CD4-positive, CD25-positive, alpha-beta regulatory T cell (primary cell): ENCODE data around the gene KLHDC7A. TPM values are rescaled to one million over a fixed set of nuclear protein-coding genes. Genes with fewer than 3 reads are reported as not detected.

ENCODE experiments used
- ATAC-seq, 2 donors: fragments of 150-1000 bp; cut with Tn5 transposase; one replicate each; pipeline ENCODE4 v1.10.0; 2021; ENCODE audit warnings: low read depth in 2 of 2, moderate number of reproducible peaks in 2 of 2, moderate library complexity in 1 of 2
- DNase-seq, 3 donors: peaks; one replicate each; pipeline versions ENCODE4 v3.0.0 to v3.0.0-alpha.2; 2012 to 2022; ENCODE audit warnings: mixed read lengths in 1 of 3
- H3K27ac ChIP-seq: one replicate; pipeline ENCODE4 v1.7.0; 2013; ENCODE audit warnings: mild to moderate bottlenecking, low read length; ENCODE audit not compliant: insufficient read depth, poor library complexity, severe bottlenecking
- H3K27me3 ChIP-seq: one replicate; pipeline ENCODE4 v1.7.0; 2013; ENCODE audit warnings: low read length; ENCODE audit not compliant: control insufficient read depth, insufficient read depth
- H3K36me3 ChIP-seq: one replicate; pipeline ENCODE4 v1.7.0; 2013; ENCODE audit warnings: mild to moderate bottlenecking, low read length, moderate library complexity; ENCODE audit not compliant: control insufficient read depth, insufficient read depth
- H3K4me1 ChIP-seq: 2 replicates; pipeline ENCODE4 v1.7.0; 2013; ENCODE audit warnings: mild to moderate bottlenecking, low read length; ENCODE audit not compliant: insufficient read depth, control insufficient read depth, poor library complexity, severe bottlenecking
- H3K4me3 ChIP-seq: one replicate; pipeline ENCODE4 v1.7.0; 2013; ENCODE audit warnings: low read depth, mild to moderate bottlenecking, low read length, moderate library complexity
- H3K9me3 ChIP-seq, 2 experiments: 1 replicate in 1 of 2; 2 replicates in 1 of 2; pipeline ENCODE4 v1.7.0; 2013; ENCODE audit warnings: low read length in 2 of 2, mild to moderate bottlenecking in 1 of 2, moderate library complexity in 1 of 2; ENCODE audit not compliant: control insufficient read depth in 2 of 2
- H3K27ac Mint-ChIP-seq, 3 donors: one replicate each; pipeline ENCODE4 v1.8.0; 2020 to 2022; ENCODE audit warnings: mild to moderate bottlenecking in 3 of 3, mixed read lengths in 3 of 3, moderate library complexity in 2 of 3
- H3K27me3 Mint-ChIP-seq: one replicate; pipeline ENCODE4 v1.8.0; 2022; ENCODE audit warnings: mild to moderate bottlenecking, mixed read lengths
- H3K36me3 Mint-ChIP-seq: one replicate; pipeline ENCODE4 v1.8.0; 2020; ENCODE audit warnings: mixed read lengths
- H3K4me1 Mint-ChIP-seq, 4 donors: one replicate each; pipeline ENCODE4 v1.8.0; 2020 to 2022; ENCODE audit warnings: mixed read lengths in 4 of 4, mild to moderate bottlenecking in 1 of 4
- H3K4me3 Mint-ChIP-seq, 4 donors: one replicate each; pipeline ENCODE4 v1.8.0; 2020 to 2022; ENCODE audit warnings: mild to moderate bottlenecking in 4 of 4, mixed read lengths in 4 of 4, moderate library complexity in 3 of 4
- H3K9me3 Mint-ChIP-seq, 7 donors: one replicate each; pipeline ENCODE4 v1.8.0; 2020 to 2022; ENCODE audit warnings: mixed read lengths in 7 of 7, mild to moderate bottlenecking in 3 of 7, moderate library complexity in 2 of 7
- polyA plus RNA-seq, 4 donors: library from polyadenylated mRNA; unstranded; fragments of 300-500 nt; fragmentation: Illumina TruSeq; gene quantifications; one replicate each; pipeline ENCODE4 v1.2.3, GENCODE V29; 2021
- total RNA-seq: library from RNA; stranded (reverse); gene quantifications from one replicate; pipeline ENCODE4 v1.2.3, GENCODE V29; 2022

The KLHDC7A gene
- total and polyA plus RNA-seq, 5 donors from 2014 or later = not detected

GRCh38 chr1:18513995-18514394 lies 33.3 kb downstream of the KLHDC7A start:
- Mint-ChIP-seq H3K4me3 (no peak overlapping the region), H3K9me3 (peaks cover 0 to 24% (median 6%) of the 10 kb centered on the region in 7 donors), H3K27me3 (no peaks in the 10 kb centered on the region), H3K36me3 (peaks cover 6% of the 10 kb centered on the region), H3K27ac (no peak overlapping the region), H3K4me1 (no peaks in the 10 kb centered on the region)
- DNase-seq (no peak), ATAC-seq (no peak)
- H3K4me3 ChIP-seq = no peak overlapping the region
- H3K4me1 ChIP-seq = no peaks in the 10 kb centered on the region
- no peaks in the 10 kb centered on the region for H3K27me3 ChIP-seq
- no peak overlapping the region for H3K27ac ChIP-seq
- peaks cover 8 to 14% of the 10 kb centered on the region in 2 experiments for H3K9me3 ChIP-seq
- H3K36me3 ChIP-seq = no peaks in the 10 kb centered on the region

DNA sequence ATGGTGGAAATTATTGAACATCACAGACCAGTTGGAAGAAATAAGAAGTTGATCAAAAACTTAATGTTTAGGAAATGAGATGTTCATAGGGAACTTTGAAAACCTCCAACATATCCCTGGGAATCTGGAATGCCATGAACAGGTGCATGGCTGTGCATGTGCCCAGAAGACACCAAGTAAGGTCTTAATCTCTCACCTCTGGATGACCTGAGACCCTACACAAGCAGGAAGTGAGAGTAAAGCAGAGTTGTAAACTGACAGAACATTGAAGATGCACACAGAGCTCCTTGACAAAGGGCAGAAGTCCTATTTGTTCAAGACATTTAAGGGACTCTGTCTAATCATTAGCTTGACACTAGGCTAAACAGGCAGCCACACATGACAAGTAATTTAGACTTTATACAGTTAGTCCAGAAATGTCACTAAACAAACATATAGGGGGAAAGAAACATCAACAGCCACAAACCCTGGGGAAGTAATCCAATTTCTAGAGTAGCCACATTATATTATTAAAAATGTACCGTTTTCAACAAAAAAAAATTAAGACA lies 34.5 kb downstream of the KLHDC7A start:
- no peaks in the 10 kb centered on the region for H3K4me1 ChIP-seq
- no peak overlapping the region for H3K27ac ChIP-seq
- Mint-ChIP-seq H3K27ac (no peak overlapping the region), H3K4me1 (no peaks in the 10 kb centered on the region), H3K4me3 (no peak overlapping the region), H3K9me3 (peaks cover 0 to 24% (median 6%) of the 10 kb centered on the region in 7 donors), H3K27me3 (no peaks in the 10 kb centered on the region), H3K36me3 (peaks cover 6% of the 10 kb centered on the region)
- no peak for ATAC-seq
- no peaks in the 10 kb centered on the region for H3K36me3 ChIP-seq
- no peak for DNase-seq
- peaks cover 2% of the 10 kb centered on the region for H3K27me3 ChIP-seq
- no peak overlapping the region for H3K4me3 ChIP-seq
- peaks cover 8 to 14% of the 10 kb centered on the region in 2 experiments for H3K9me3 ChIP-seq

- no peak for DNase-seq
Measured at GRCh38 chr1:18516473-18516872, 35.7 kb downstream of the KLHDC7A start.

DNA sequence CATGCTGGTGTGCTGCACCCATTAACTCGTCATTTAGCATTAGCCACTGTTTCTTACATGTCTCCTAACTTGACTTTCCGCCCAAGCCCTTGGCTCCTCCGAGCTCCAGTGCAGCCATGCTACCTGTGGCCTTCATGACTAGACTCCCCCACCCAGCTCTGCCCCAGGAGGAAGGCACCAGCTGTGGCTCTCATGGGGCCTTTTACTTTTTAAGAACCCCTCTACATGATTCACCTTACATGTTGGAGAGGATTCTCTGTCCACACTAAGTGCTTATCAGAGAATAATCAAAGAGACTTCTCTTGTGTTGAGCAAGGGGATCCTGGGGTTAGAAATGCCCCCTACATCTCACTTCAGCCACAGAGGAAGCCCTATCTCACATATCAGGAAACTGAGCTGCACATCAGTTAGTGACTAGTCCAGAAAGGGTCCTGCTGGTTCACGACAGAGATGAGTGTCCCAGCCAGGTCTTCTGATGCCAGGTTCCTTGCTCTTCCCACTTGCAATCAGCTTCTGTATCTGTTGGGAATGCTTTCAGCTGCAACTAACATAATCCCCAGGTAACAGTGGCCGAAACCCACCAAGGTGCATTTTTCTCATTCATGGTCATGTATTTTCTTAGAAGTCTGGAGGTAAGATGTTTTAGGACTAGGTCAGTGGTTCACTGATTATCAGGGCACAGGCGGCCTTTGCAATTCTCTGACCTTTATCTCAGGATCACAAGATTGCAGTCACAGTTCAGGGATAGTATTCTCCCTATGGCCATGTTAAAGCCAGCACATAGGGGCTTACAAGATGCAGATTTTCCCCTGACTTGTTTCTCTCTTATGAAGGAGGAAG lies 45.9 kb downstream of the KLHDC7A start:
- Mint-ChIP-seq H3K4me3 (no peak overlapping the region), H3K36me3 (no peaks in the 10 kb centered on the region), H3K27ac (peak overlapping the region in 1 of 3 donors; percentile 62), H3K27me3 (no peaks in the 10 kb centered on the region), H3K4me1 (no peaks in the 10 kb centered on the region), H3K9me3 (peaks cover 0 to 3% (median 0%) of the 10 kb centered on the region in 7 donors)
- DNase-seq (no peak), ATAC-seq (no peak)
- H3K4me3 ChIP-seq = no peak overlapping the region
- H3K36me3 ChIP-seq = no peaks in the 10 kb centered on the region
- H3K4me1 ChIP-seq = no peaks in the 10 kb centered on the region
- no peaks in the 10 kb centered on the region for H3K9me3 ChIP-seq
- H3K27ac ChIP-seq = no peak overlapping the region
- H3K27me3 ChIP-seq = no peaks in the 10 kb centered on the region

More at GRCh38 chr1:18516473-18516872, 35.7 kb downstream of the KLHDC7A start:
- H3K9me3 ChIP-seq = peaks cover 8 to 14% of the 10 kb centered on the region in 2 experiments
- peaks cover 2% of the 10 kb centered on the region for H3K27me3 ChIP-seq
- no peaks in the 10 kb centered on the region for H3K4me1 ChIP-seq
- no peak overlapping the region for H3K4me3 ChIP-seq
- Mint-ChIP-seq H3K4me3 (no peak overlapping the region), H3K4me1 (no peaks in the 10 kb centered on the region), H3K27ac (no peak overlapping the region), H3K36me3 (peaks cover 6% of the 10 kb centered on the region), H3K27me3 (no peaks in the 10 kb centered on the region), H3K9me3 (peaks cover 0 to 24% (median 6%) of the 10 kb centered on the region in 7 donors)
- ATAC-seq = no peak
- H3K36me3 ChIP-seq = no peaks in the 10 kb centered on the region
- H3K27ac ChIP-seq = no peak overlapping the region

- no peaks in the 10 kb centered on the region for H3K27me3 Mint-ChIP-seq
- H3K9me3 ChIP-seq = no peaks in the 10 kb centered on the region
- no peaks in the 10 kb centered on the region for H3K4me1 ChIP-seq
- no peaks in the 10 kb centered on the region for H3K36me3 Mint-ChIP-seq
- H3K27ac Mint-ChIP-seq = no peak overlapping the region
- DNase-seq (no peak), ATAC-seq (no peak)
- no peaks in the 10 kb centered on the region for H3K27me3 ChIP-seq
- H3K4me3 Mint-ChIP-seq = no peak overlapping the region
- no peak overlapping the region for H3K27ac ChIP-seq
- H3K9me3 Mint-ChIP-seq = peaks cover 0 to 3% (median 0%) of the 10 kb centered on the region in 7 donors
- no peaks in the 10 kb centered on the region for H3K4me1 Mint-ChIP-seq
- H3K4me3 ChIP-seq = no peak overlapping the region
- no peaks in the 10 kb centered on the region for H3K36me3 ChIP-seq
Measured at GRCh38 chr1:18527514-18527913, 46.8 kb downstream of the KLHDC7A start.

GRCh38 chr1:18527921-18528320 lies 47.2 kb downstream of the KLHDC7A start:
- DNase-seq (no peak), ATAC-seq (no peak)
- Mint-ChIP-seq H3K4me1 (no peaks in the 10 kb centered on the region), H3K27ac (no peak overlapping the region), H3K27me3 (no peaks in the 10 kb centered on the region), H3K4me3 (no peak overlapping the region), H3K36me3 (no peaks in the 10 kb centered on the region), H3K9me3 (peaks cover 0 to 3% (median 0%) of the 10 kb centered on the region in 7 donors)
- Histone ChIP-seq H3K4me3 (no peak overlapping the region), H3K27me3 (no peaks in the 10 kb centered on the region), H3K27ac (no peak overlapping the region), H3K36me3 (no peaks in the 10 kb centered on the region), H3K4me1 (no peaks in the 10 kb centered on the region), H3K9me3 (no peaks in the 10 kb centered on the region)

- Histone ChIP-seq H3K4me1 (no peaks in the 10 kb centered on the region), H3K27me3 (no peaks in the 10 kb centered on the region), H3K27ac (no peak overlapping the region), H3K36me3 (no peaks in the 10 kb centered on the region), H3K9me3 (no peaks in the 10 kb centered on the region), H3K4me3 (no peak overlapping the region)
- H3K4me1 Mint-ChIP-seq = no peaks in the 10 kb centered on the region
- H3K36me3 Mint-ChIP-seq = no peaks in the 10 kb centered on the region
- no peaks in the 10 kb centered on the region for H3K27me3 Mint-ChIP-seq
- H3K4me3 Mint-ChIP-seq = no peak overlapping the region
- no peak for ATAC-seq
- H3K9me3 Mint-ChIP-seq = peaks cover 0 to 3% (median 0%) of the 10 kb centered on the region in 7 donors
- no peak overlapping the region for H3K27ac Mint-ChIP-seq
- DNase-seq = no peak
Measured at GRCh38 chr1:18528616-18529015, 47.9 kb downstream of the KLHDC7A start.
